Measurements from ENCODE around the gene CXCL17.
A peak's percentile ranks its signal among the peaks of the same experiment; 100 is the strongest.
"Not testable (repeated sequence)": the region's sequence is repeated elsewhere in the genome, so short reads cannot be mapped to it uniquely, and the experiment has no call there.

The CXCL17 gene

DNA sequence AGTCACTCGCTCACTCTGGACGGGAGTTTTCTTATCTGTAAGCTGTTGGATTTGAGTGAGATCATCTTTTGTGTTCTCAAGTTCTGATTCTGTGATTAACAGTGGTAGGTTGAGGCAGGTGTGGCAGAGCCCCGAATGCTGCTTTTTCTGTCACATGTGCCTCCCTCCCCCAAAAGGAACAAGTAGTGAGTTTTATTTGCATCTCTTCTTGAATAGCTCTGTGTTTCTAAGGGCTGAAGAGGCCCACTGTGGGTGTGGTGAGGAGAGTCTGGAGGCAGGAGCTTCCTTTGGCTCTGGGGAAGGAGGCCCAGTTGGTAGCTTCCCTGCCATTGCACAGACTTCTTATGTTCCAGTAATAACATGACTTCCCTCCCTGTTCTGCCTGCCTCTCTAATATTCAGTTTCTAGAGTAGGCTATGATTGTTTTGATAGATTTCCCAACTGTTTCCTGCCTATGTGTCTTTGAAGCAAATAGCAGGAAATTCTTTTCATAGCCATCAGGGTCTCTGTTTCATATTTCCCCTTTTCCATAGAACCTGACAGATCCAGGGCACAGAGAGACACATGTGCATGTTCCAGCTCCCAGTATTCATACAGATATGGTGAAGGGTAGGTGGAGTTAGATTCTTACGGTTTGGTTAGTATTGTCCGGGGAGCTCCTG lies 23.9 kb upstream of the CXCL17 start:
- Histone ChIP-seq H3K27ac (ENCODE audit: insufficient read depth, low read length, poor library complexity, severe bottlenecking) (no peak overlapping the region), H3K4me3 (ENCODE audit: insufficient read depth, low read depth, low read length, poor library complexity, severe bottlenecking) (no peak overlapping the region), H3K27me3 (replicated peaks; ENCODE audit: control insufficient read depth, insufficient read depth, low read length, poor library complexity, severe bottlenecking) (no peaks in the 10 kb centered on the region), H3K36me3 (ENCODE audit: control insufficient read depth, insufficient read depth, low read length) (no peaks in the 10 kb centered on the region), H3K9me3 (ENCODE audit: control insufficient read depth, low read length) (no peaks in the 10 kb centered on the region), H3K4me1 (ENCODE audit: control insufficient read depth, insufficient read depth, low read length, poor library complexity, severe bottlenecking) (no peaks in the 10 kb centered on the region)
- DNase-seq, result no peak

DNA sequence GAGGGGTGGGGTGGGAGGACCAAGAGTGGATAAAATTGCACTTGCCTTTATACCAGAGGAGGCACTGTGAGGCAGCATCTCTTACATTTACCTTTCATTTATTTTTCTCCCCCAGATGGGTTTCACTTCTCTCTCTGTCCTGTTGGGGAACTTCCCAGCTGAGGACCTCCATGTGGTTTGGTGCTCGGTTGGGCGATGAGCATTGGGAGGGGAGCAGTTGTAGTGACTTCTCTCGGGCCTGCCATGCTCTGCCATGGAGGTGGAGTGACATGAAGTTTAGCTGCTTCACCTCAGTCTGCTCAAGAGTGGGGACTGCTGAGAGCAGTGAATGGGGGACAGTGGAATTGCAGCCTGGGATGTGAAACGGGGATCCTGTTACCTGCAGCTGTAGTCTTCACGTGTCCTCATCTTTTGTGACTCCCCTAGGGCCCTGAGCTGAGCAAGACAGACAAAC lies 23.1 kb upstream of the CXCL17 start:
- no peaks in the 10 kb centered on the region for H3K9me3 ChIP-seq (ENCODE audit: control insufficient read depth, low read length)
- H3K36me3 ChIP-seq (ENCODE audit: control insufficient read depth, insufficient read depth, low read length), result no peaks in the 10 kb centered on the region
- no peak for DNase-seq
- no peak overlapping the region for H3K4me3 ChIP-seq (ENCODE audit: insufficient read depth, low read depth, low read length, poor library complexity, severe bottlenecking)
- H3K27me3 ChIP-seq (replicated peaks; ENCODE audit: control insufficient read depth, insufficient read depth, low read length, poor library complexity, severe bottlenecking), result no peaks in the 10 kb centered on the region
- no peak overlapping the region for H3K27ac ChIP-seq (ENCODE audit: insufficient read depth, low read length, poor library complexity, severe bottlenecking)
- H3K4me1 ChIP-seq (ENCODE audit: control insufficient read depth, insufficient read depth, low read length, poor library complexity, severe bottlenecking), result no peaks in the 10 kb centered on the region

DNA sequence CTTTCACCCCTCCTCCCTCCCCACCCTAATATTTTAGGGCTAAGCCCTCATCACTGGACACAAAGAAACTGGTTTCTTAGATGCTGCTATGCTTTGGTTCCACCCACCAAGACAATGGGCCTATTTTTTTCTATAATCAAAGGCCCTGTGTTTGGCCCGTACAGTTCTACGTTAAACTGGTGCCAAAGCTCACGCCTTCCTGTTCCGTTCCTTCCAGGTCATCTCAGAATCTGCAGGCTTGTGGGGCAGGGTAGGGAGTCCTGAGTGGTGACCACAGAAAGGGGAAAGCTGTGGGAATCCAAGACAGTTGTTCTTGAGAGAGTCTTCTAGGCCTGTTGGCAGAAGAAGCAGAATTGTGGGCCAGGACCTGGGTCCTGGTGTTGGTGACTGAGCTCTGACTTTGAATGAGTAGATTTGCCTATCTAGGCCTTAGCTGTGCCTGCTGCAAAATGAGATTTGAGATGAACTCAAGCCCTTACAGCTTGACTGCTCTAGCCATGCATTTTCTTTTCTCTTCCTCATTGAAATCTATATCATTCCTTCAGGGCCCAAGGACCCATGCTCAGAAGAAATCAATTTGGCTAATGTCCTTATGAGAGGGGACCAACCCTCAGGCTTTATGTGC lies 19.1 kb upstream of the CXCL17 start:
- no peaks in the 10 kb centered on the region for H3K27me3 ChIP-seq (replicated peaks; ENCODE audit: control insufficient read depth, insufficient read depth, low read length, poor library complexity, severe bottlenecking)
- H3K36me3 ChIP-seq (ENCODE audit: control insufficient read depth, insufficient read depth, low read length), result no peaks in the 10 kb centered on the region
- H3K27ac ChIP-seq (ENCODE audit: insufficient read depth, low read length, poor library complexity, severe bottlenecking), result no peak overlapping the region
- no peak overlapping the region for H3K4me3 ChIP-seq (ENCODE audit: insufficient read depth, low read depth, low read length, poor library complexity, severe bottlenecking)
- DNase-seq, result no peak
- no peaks in the 10 kb centered on the region for H3K4me1 ChIP-seq (ENCODE audit: control insufficient read depth, insufficient read depth, low read length, poor library complexity, severe bottlenecking)
- no peaks in the 10 kb centered on the region for H3K9me3 ChIP-seq (ENCODE audit: control insufficient read depth, low read length)

DNA sequence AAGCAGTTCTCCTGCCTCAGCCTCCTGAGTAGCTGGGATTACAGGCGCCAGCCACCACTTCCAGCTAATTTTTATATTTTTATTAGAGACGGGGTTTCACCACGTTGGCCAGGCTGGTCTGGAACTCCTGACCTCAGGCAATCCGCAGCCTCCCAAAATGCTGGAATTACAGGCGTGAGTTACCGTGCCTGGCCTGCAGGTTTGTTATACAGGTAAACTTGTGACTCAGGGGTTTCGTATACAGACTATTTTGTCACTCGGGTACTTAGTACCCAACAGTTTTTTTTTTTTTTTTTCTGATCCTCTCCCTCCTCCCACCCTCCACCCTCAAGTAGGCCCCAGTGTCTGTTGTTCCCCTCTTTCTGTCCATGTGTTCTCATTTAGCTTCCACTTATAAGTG lies 18.5 kb upstream of the CXCL17 start:
- not testable (repeated sequence) for H3K36me3 ChIP-seq (ENCODE audit: control insufficient read depth, insufficient read depth, low read length); H3K27ac ChIP-seq (ENCODE audit: insufficient read depth, low read length, poor library complexity, severe bottlenecking); H3K9me3 ChIP-seq (ENCODE audit: control insufficient read depth, low read length); H3K4me1 ChIP-seq (ENCODE audit: control insufficient read depth, insufficient read depth, low read length, poor library complexity, severe bottlenecking); H3K27me3 ChIP-seq (replicated peaks; ENCODE audit: control insufficient read depth, insufficient read depth, low read length, poor library complexity, severe bottlenecking); H3K4me3 ChIP-seq (ENCODE audit: insufficient read depth, low read depth, low read length, poor library complexity, severe bottlenecking); DNase-seq

DNA sequence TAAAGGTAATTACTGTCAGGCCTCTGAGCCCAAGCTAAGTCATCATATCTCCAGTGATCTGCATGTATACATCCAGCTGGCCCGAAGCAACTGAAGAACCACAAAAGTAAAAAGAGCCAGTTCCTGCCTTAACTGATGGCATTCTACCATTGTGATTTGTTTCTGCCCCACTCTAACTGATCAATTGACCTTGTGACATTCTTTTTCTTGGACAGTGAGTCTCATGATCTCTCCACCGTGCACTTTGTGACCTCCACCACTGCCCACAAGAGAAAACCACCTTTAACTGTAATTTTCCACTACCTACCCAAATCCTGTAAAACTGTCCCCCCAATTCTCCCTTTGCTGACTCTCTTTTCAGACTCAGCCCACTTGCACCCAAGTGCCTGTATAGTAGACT lies 17.2 kb upstream of the CXCL17 start:
- H3K9me3 ChIP-seq (ENCODE audit: control insufficient read depth, low read length), result no peaks in the 10 kb centered on the region
- no peaks in the 10 kb centered on the region for H3K36me3 ChIP-seq (ENCODE audit: control insufficient read depth, insufficient read depth, low read length)
- no peak overlapping the region for H3K4me3 ChIP-seq (ENCODE audit: insufficient read depth, low read depth, low read length, poor library complexity, severe bottlenecking)
- DNase-seq, result no peak
- H3K4me1 ChIP-seq (ENCODE audit: control insufficient read depth, insufficient read depth, low read length, poor library complexity, severe bottlenecking), result no peaks in the 10 kb centered on the region
- no peak overlapping the region for H3K27ac ChIP-seq (ENCODE audit: insufficient read depth, low read length, poor library complexity, severe bottlenecking)
- H3K27me3 ChIP-seq (replicated peaks; ENCODE audit: control insufficient read depth, insufficient read depth, low read length, poor library complexity, severe bottlenecking), result no peaks in the 10 kb centered on the region

DNA sequence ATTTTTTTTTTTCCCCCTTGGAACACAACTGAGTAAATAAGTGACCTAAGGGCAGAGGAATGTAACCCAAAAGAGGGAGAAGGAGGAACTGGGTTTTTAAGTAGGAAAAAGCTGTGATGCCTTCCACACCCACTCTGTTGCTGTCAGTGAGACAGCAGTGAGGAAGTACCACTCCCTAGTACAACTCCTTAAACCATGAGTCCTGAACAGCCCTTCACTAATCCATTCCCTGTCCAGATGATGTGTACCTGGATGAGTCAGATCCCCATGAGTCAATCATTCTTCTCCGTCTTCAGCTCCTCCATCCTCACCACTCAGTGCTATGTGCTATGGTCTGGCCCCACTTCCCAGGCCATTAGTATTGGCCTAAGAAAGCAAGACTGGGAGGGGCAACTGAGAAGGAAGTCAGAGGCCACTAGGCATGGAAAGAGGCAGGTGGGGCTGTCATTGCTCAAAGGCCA lies 12.9 kb upstream of the CXCL17 start:
- H3K27me3 ChIP-seq (replicated peaks; ENCODE audit: control insufficient read depth, insufficient read depth, low read length, poor library complexity, severe bottlenecking), result no peaks in the 10 kb centered on the region
- DNase-seq, result no peak

DNA sequence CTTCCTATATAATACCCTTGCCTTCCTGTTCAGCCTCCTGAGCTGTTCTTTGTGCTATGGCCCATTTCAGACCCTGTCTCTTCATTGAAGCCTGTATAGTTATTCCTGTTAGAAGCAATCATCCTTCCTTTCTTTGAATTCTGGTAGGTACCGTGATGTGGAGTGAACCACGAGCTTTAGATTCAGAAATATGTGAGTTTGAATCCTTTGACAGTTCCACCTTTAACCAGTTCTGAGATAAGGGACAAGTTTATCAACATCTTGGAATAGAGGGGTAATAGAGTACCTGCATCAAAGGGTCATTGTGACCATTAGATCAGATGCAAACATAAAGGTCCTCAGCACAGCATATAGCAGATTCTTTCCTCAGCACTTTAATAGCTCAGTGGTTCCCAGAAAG lies 12.3 kb upstream of the CXCL17 start:
- Histone ChIP-seq H3K4me3 (ENCODE audit: insufficient read depth, low read depth, low read length, poor library complexity, severe bottlenecking) (no peak overlapping the region), H3K27me3 (replicated peaks; ENCODE audit: control insufficient read depth, insufficient read depth, low read length, poor library complexity, severe bottlenecking) (no peaks in the 10 kb centered on the region), H3K9me3 (ENCODE audit: control insufficient read depth, low read length) (no peaks in the 10 kb centered on the region), H3K4me1 (ENCODE audit: control insufficient read depth, insufficient read depth, low read length, poor library complexity, severe bottlenecking) (peaks cover 5% of the 10 kb centered on the region), H3K36me3 (ENCODE audit: control insufficient read depth, insufficient read depth, low read length) (no peaks in the 10 kb centered on the region), H3K27ac (ENCODE audit: insufficient read depth, low read length, poor library complexity, severe bottlenecking) (no peak overlapping the region)
- no peak for DNase-seq

More for the DNA sequence above, 12.9 kb upstream of the CXCL17 start:
- H3K4me3 ChIP-seq (ENCODE audit: insufficient read depth, low read depth, low read length, poor library complexity, severe bottlenecking), result no peak overlapping the region
- H3K36me3 ChIP-seq (ENCODE audit: control insufficient read depth, insufficient read depth, low read length), result no peaks in the 10 kb centered on the region
- peaks cover 2% of the 10 kb centered on the region for H3K4me1 ChIP-seq (ENCODE audit: control insufficient read depth, insufficient read depth, low read length, poor library complexity, severe bottlenecking)
- H3K9me3 ChIP-seq (ENCODE audit: control insufficient read depth, low read length), result no peaks in the 10 kb centered on the region
- no peak overlapping the region for H3K27ac ChIP-seq (ENCODE audit: insufficient read depth, low read length, poor library complexity, severe bottlenecking)

DNA sequence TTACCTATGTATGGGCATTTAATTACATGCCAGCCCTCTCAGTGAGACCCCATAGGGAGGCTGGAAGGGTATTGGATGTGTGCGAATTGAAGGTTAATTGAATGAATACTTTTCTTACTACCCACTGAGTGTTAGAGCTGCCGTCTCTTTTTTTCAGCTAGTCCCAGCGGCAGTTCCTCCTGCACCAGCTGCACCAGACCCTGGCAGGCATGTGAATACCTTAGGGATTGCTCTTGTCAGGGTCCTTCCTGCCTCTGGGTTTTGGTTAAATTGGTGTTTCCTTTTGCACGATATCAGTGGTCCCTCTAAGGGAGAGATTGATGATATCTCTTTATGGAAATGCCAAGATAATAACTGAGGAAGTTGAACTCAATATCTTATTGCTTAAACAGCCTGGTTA lies 9.8 kb upstream of the CXCL17 start:
- peaks cover 12% of the 10 kb centered on the region for H3K4me1 ChIP-seq (ENCODE audit: control insufficient read depth, insufficient read depth, low read length, poor library complexity, severe bottlenecking)
- H3K27ac ChIP-seq (ENCODE audit: insufficient read depth, low read length, poor library complexity, severe bottlenecking), result no peak overlapping the region
- no peaks in the 10 kb centered on the region for H3K9me3 ChIP-seq (ENCODE audit: control insufficient read depth, low read length)
- no peak overlapping the region for H3K4me3 ChIP-seq (ENCODE audit: insufficient read depth, low read depth, low read length, poor library complexity, severe bottlenecking)
- DNase-seq, result no peak
- no peaks in the 10 kb centered on the region for H3K27me3 ChIP-seq (replicated peaks; ENCODE audit: control insufficient read depth, insufficient read depth, low read length, poor library complexity, severe bottlenecking)
- H3K36me3 ChIP-seq (ENCODE audit: control insufficient read depth, insufficient read depth, low read length), result no peaks in the 10 kb centered on the region

DNA sequence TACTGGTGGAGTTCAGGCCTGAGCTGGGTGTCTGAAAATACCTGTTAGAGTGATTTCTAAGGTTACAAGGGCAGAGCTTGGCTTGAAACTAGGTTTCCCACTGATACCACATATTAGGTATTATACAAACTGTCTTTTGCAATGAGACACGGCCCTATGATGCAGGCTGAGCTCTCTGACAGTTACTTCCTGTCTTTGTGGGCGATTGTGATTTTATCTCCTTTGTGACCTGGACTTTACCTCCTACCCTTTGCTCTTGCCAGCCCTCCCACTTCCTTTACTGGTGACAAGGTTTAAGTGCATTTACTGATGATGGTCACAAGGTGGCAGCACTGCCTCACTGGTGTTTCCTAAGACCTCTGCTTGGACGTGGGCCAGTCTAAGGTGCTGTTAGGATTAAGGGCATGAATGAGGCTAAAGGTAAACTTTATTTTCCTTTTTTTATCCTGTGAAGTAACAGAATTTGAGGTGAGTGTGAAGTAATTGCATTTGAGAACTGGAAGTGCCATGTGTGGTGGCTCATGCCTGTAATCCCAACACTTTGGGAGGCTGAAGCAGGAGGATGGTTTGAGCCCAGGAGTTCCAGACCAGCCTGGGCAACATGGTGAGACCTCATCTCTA lies 7.7 kb upstream of the CXCL17 start:
- H3K27me3 ChIP-seq (replicated peaks; ENCODE audit: control insufficient read depth, insufficient read depth, low read length, poor library complexity, severe bottlenecking), result no peaks in the 10 kb centered on the region
- DNase-seq, result peak; percentile 66 to 77 (median 67)
- H3K4me3 ChIP-seq (ENCODE audit: insufficient read depth, low read depth, low read length, poor library complexity, severe bottlenecking), result no peak overlapping the region
- no peaks in the 10 kb centered on the region for H3K36me3 ChIP-seq (ENCODE audit: control insufficient read depth, insufficient read depth, low read length)
- H3K27ac ChIP-seq (ENCODE audit: insufficient read depth, low read length, poor library complexity, severe bottlenecking), result peak overlapping the region; percentile 77
- no peaks in the 10 kb centered on the region for H3K9me3 ChIP-seq (ENCODE audit: control insufficient read depth, low read length)
- peaks cover 12% of the 10 kb centered on the region for H3K4me1 ChIP-seq (ENCODE audit: control insufficient read depth, insufficient read depth, low read length, poor library complexity, severe bottlenecking)

DNA sequence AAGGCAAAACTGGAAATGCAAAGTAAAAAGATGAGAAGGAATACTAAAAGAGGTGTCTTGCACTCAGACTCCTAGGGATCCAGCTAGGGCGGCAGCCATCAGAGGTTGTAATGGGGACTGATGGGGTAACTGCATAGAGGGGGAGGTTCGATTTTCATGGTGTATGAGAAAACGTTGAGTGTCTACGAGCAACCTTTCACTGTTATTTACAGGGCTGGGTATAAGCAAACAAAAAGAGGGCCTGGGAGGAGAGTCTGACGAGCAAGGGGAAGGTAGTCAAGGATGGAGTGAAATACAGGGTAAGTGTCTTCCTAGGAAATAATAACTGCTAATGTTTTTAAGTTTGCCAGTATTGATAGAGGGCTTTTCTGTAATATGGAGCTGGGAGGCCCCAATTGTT lies 5.6 kb upstream of the CXCL17 start:
- DNase-seq; H3K27ac ChIP-seq (ENCODE audit: insufficient read depth, low read length, poor library complexity, severe bottlenecking); H3K36me3 ChIP-seq (ENCODE audit: control insufficient read depth, insufficient read depth, low read length); H3K4me3 ChIP-seq (ENCODE audit: insufficient read depth, low read depth, low read length, poor library complexity, severe bottlenecking); H3K9me3 ChIP-seq (ENCODE audit: control insufficient read depth, low read length); H3K27me3 ChIP-seq (replicated peaks; ENCODE audit: control insufficient read depth, insufficient read depth, low read length, poor library complexity, severe bottlenecking): not testable (repeated sequence)
- H3K4me1 ChIP-seq (ENCODE audit: control insufficient read depth, insufficient read depth, low read length, poor library complexity, severe bottlenecking), result peaks cover 12% of the 10 kb centered on the region

All from effector memory CD4-positive, alpha-beta T cell (primary cell).